ENCODE measurements around the gene DNAJC18.
"Not testable (repeated sequence)": the region's sequence is repeated elsewhere in the genome, so short reads cannot be mapped to it uniquely, and the experiment has no call there.

Gene DNAJC18

DNA sequence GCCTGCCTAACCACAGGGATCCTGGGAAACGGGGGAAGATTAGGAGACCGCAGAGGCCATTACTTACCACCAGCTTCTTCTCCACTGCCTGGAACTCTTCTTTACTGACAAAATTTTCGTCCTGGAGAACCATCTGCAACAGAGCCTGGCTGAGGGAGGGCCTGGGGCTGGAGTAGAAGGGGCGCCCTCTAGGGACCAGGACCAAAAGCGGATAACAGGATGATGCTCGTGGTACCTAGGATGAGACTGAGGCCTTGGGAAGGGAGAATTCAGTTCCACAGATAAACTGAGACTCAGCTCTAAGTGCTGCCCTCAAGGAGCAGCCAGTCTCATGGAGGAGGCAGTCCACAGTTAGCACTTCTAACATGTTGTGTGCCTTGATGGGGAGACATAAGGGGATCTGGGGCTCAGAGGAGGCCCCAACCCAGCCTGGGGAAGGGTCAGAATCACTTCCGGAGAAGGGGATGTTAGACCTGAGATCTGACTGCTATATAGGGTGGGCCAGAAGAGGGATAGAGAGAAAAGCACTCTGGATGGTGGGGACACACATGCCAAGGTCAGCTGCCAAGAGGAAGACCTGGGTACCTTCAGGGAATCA, 36.7 kb downstream of the DNAJC18 start:
- DNase-seq = no peak

DNA sequence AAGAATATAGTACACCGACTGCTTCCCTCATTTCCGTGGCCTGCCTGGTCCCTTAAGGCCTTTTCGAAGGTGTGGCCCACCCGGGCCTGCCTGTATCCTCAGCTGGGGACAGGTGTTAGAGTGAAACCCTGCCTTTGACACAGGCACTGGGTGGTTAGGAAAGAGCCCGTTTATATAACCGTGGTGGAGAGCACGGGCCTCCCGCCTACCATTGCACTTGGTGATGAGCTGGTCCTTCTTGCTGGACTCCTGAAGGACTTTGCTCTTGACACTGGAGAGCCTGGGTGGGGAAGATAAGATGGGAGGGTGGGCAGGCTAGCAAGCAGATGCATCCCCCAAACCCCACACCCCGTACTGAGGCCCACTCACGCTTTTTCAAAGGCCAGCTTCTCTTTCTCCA, 37.8 kb downstream of the DNAJC18 start:
- DNase-seq = no peak

DNA sequence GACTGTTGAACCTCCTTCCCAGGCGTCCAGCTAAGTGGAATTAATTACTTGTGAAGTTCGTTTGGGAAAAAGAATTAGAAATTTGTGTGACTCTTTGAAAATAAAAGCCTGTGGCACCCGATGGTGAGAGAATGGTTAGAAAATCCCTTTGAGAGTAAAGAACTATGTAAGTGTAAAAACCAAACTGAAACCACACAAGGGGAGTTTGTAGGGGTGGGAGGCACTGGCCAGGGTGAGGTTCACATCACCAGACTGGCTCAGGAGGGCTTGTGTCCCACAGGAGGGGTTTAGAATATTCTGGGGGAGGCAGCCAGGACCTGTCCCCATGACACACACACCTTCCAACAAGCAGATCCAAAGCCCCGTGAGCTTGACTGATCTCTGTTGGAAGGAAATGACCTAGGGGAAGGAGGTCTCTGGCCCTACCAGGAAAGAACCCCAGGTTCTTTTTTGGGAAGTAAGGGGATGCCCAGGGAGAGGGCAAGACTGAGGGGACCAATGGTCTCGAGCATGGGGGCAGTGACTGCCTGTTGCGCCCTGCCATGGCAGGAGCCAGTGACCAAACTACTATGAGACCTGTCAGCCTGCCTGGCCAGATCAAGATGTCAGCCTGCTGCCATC, 39.7 kb downstream of the DNAJC18 start:
- DNase-seq = no peak

DNA sequence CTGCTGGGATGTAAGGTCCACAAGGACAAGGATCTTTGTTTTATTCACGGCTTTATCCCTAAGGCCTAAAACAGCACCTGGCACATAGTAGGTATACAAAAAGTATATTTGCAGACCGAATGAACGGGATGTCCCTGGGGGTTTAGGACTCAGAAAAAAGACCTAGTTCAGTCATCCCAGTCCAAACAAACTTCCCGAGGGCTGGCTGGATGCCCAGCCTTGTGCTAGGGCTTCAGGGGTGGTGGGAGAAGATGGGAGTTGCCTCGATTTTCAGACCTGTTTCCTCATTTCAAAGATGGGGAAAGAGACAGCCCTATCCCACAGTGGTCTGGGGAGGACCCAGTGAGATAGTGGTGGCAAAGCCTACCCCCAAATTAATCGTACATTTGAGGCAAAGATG, 41.4 kb downstream of the DNAJC18 start:
- peak; percentile 29 for DNase-seq

DNA sequence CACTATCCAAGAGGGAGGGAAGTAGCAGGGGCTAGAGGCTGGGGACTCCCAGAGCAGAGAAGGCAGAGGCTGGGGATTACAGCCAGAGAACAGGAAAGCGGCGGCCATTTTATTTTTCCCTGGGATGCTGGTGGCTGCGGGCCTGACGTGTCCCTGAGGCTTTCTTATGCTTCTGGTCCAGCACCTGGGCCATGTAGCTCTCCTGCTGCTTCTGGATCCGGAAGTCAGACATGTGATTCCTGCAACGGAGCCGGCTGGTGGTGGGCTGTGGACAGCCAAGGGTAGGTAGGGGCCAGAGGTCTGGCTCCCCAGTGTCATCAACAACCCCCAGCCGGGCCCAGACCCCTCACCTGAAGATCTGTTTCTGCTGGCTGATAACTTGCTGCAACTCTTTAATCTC, 42.6 kb downstream of the DNAJC18 start:
- DNase-seq = no peak

DNA sequence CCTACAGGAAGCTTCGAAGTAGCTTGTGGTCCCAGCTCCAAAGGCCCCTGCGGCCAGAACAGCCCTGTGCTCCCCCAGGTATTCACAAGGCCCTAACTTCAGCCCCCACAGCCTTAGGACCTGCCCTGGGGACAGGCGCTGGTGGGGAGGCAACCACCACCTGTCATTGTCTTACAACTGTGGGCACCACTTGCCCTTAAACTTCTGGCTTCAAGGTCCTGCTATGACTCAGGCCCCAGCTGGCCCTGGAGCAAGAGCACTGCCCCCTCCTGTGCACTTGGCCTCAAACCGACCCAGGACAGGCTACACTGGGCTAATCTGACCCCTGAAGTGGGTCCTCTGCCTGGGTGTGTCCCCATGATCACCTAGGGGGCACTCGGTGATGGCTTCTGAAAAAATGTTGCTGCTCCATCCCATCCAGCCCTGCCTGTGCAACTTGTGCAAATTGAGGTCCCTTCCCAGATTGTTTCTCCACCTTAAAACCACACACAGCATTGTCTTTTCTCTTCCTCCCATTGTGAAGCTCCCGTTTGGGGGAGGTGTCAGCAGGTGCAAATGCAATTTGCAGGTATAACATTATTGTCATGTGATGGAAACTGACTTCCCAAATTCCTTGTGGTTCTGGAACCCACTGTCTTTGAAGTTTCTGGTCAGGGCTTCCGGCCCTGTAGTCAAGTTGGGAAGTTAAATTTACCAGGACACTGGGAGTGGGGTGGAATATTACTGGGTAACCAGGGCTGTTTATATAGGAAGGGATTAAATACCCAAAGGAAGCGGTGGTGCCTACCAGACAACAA, 43.3 kb downstream of the DNAJC18 start:
- DNase-seq = no peak

DNA sequence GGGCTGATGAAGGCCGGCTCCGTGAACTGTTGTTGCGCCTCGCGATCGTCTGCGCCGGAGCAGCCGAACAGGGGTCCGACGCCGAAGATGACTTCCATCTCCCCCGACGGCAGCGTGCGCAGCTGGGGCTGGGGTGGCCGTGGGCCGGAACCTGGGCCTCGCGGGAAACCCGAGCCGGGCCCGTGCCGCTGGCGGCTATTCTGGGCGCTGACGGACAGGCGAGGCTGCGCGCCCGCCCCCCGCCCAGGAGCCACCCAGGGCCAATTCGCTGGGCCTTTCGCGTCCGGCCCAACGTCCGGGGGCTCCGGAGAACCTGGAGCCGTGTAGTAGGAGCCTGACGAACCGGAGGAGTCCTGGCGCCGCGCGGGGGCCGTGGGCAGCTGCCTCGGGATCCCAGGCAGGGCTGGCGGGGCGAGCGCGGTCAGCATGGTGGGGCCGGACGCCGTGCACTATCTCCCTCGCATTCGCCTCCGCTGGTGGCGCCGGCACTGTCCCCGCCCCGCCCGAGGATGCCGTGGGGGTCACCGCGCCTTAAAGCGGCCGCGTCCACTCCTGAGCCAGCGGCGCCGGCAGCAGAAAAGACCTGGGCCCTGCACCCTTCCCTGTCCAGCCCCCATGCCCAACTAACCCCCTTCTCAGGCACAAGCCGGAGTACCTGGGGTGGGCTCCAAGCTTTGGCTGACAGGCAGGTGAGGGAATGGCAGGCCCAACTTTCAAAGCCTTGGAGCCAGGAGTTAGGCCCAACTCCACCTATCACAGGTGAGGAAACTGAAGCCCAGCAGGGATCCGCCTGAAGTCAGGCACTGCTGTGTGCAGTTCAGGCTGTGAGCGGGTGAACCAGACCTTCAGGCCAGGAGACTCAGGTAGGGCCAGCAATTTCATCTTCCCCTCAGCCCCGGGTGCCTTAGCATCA, 44.4 kb downstream of the DNAJC18 start, which contains the start of gene PROB1:
TSS of gene PROB1 (minus strand) at position 451 of the 913 bp plus-strand sequence. CDS start at position 428, 23 bp downstream.
- DNase-seq = no peak

DNA sequence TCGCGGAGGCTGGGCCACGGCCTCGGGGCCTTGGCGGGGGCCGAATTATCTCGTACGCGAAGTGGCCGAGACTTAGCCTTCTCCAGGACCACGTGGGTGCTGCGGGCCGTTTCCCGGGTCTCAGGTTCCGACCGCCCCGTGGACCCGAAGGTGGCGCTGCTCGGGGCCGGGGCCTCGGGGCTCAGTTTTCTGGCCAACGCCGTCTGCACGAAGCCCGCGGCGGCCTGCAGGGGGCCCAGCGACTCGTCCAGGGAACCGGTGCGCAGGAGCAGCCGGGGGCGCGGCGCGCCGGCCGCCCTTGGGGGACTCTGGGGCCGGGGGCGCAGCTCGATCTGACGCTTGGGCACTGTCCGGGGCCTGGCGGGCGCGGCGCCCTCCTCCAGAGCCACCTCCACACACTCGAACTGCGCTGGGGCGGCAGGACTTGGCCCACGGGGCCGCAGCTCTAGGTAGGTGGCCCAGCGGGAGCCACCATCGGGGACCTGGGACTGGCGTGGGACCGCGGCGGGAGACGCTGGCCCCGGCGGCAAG, 45.1 kb downstream of the DNAJC18 start:
- DNase-seq = peak; percentile 38

DNA sequence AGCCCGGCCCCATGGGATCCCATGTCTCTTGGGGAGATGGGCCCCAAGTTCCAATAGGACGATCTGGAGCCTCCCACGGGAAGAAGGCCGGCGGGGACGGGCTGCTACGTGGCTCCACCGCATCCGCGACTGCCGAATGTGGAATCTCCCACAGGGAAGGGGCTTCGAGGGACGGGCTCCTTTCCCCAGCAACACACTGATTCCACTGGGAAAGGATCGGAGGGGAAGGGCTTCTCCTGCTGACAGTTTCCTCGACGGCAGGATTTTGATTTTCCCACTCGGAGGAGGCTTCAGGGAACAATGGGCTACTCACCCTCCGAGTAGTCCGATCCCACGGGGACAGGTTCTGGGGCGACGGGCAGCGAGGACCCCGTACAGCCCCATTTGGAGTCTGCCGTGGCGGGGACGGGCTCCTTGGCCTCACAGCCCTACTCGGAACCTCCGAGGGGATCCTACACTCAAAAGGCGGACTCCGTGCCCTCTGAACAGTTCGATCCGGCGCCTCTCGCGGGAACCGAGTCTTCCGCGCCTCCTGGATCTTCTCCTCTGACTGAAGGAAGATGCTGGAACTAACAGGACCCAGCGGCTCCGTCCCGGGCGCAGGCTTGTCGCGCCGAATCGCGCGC, 45.7 kb downstream of the DNAJC18 start:
- DNase-seq = no peak

DNA sequence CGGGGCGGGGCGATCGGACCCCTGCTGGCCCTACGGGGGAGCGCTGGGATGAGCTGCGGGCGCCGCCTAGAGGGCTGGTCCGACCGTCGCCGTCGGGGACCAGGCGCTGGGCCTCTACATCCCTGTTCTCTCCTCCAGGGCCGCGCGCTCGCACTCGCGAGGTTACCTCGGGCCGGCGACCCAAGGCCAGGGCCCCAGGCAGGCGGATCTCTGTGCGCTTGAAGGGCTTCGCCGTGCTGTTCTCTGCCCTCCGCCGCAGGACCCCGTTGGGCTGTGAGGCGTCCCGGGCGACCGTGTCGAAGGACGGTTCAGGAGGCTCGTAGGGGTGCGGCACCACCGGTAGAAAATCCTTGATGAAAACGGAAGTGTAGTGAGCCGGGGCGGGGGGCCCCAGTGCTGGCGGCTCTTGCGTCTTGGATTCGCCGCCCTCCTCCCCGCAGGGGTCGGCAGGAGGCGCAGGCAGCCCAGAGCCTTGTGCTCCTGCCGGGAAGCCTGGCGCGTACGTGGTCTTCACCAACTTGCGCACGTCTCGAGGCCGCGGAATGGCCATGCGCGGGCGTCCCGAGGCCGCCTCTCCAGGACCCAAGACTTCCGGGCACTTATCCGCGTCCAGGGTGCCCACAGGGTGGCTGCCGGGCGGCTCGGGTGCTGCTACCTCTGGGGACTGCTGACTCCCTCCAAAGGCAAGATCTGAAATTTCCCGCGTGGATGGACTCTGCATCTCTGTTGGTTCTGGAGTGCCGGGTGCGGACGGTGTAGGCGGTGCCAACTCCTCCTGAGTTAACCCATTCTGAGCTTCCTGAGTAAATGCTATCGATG, 46.4 kb downstream of the DNAJC18 start:
- DNase-seq = peak; percentile 67

DNA sequence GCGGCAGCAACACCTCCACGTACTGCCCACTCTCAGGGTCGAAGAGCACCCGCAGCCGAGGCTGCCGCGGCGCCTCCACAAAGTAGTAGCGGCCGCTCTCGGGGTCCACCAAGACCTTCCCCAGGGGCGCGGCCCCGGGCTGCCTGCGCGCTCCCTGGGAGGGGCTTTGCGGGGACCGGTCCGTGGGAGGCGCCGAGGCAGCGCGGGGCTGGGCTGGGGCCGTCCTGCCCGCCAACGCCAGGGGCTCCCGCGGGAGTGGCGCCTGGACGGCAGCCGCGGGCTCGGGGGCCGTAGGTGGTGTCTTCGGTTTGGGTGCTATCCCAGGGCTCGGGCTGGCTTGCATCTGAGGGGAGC, 47.0 kb downstream of the DNAJC18 start:
- DNase-seq = no peak

DNA sequence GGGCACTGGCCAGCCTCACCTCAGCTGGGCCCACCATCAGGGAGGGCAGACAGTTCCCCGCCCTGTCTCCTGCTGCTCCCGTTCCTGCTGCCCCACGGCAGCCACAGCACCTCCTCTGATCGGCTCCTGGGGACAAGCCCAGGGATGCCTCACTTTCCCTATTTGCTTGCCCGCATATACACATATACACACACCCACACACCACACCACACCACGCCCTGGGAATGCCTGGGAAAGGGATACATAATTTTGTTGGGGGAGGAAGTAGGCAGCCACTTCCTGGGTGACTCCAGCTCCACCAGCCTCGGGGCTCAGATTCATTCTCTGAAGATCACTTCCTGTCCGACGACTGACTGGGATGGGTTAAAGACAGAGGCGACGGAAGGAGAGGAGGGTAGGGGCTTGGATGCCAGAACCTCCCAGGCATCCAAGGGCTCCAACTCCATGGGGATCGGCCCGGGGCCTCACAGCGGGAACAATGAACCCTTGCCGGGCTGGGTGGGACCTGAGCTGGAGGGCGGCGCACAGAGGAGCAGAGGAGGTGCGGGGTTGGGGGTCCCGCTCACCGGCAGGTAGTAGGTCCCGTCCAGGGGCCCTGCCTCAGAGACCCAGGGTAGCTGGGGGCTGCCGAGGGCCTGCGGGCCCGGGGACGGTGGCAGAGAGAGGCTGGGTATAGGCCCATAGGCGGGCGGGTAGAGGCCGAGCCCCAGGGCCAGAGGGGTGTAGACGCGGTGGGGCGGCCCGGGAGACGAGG, 47.6 kb downstream of the DNAJC18 start:
- peak; percentile 39 for DNase-seq

DNA sequence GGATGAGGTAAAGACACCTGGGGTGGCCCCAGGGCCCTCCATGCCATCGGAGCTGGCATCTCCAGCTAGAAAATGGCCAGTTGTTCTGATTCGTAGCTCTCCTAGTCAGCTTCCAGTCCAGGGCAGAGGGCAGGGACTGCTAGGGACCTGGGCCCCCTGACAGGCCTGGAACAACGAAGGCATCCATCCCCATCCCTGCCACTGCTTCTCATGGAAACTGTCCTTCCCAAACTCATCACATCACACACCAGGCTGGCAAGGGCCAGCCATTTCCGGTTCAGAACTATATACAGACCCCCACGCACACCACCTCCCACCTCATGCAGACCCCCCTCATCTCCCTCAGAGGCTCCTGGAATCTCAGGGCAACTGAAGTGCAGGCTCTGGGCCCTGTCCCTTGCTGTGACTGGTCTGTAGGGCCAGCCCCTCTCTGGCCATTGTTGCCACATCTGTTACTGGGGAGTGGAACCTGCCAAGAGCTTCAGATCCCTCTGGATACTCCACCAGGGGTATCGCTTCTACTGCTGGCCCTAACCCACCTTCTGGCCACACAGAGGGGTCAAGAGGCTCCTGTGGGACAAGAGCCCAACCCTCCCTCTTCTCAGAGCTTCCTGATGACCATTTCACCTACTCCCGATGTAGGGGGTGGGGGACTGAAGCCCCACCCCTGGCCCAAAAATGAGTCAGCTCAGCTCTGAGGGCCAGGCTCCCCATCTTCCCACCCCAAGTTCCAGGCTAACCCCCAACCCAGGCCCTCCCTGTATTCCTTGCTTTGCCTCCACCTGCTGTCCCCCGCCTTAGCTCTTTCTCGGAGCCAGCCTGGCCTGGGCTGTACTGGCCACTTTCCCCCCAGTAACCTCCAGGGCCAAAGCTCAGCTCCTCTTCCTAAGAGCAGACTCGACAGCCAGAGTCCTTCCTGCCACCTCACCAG, 48.4 kb downstream of the DNAJC18 start:
- no peak for DNase-seq

DNA sequence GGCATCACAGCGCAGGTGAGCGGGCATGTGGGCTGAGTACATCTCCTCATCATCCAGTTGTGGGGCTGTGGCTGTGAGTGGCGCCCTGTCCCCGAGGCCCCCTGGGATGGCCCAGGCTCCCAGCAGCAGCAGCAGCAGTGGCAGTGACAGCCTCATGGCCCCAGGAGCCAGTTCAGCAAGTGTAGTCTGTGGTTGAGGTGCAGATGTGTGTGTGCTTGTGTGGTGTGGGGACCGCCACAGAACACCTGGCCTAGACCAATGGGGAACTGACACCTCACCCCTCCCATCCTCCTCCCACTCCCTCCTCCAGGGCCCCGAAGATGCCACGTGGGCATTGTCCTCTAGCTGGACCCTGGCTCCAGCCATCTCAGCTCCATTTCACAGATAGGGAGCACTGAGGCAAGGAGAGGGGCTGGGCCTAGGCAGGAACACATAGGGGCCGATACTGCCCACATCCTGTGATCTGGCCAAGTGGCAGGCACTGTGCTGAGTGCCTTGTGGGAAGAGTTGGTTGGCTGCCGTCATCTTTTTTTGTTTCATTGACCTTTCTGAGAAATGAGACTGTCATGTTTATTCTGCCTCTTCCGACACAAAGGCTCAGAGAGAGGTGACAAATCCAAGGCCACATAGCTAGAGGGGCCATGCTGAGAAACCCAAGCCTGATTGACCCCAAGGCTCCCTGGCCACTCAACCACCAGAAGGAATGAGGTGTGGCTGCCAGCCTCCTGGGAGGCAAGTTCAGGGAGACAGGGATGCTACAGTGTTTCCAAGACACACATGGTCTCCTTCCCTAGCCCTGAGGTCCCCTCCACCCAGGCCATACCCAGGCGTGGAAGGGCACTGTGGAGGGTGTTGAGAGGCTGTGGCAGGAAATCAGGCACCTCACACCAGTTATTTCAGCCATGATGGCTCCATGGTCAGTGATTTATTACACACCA, 49.4 kb downstream of the DNAJC18 start, which contains the start of gene MZB1:
TSS of gene MZB1 (minus strand) at position 213 of the 938 bp plus-strand sequence. CDS start at position 156, 57 bp downstream.
- DNase-seq = no peak

DNA sequence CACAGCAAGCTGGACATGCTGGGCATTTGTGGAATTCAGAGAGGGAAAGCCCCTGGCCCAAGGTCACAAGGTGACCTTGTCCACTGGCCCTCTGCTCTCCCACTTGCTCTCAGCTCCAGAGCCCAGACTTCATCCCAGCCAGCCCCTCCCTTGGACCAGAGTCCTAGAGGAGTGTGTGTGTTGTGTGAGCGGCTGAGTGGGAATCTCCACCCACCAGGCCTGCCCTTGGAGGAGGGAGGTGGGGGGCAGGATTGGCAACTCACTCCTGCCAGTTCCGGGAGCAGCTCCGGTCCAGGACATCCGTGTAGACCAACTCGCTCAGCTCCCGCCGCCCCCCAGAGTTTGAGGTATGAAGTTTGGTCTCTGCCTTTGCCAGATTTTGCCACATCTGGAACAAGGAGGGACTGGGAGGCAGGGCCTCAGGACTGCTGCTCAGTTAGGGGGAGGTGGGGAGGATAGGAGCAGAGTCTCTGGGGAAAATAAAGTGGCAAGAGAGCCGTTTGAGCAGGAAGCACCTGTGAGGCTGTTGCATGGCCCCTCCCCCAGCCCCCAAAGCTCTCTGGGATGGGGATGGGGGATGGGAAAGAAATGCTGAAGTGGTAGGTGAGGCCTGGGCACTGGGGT, 51.0 kb downstream of the DNAJC18 start:
- peak; percentile 53 for DNase-seq

DNA sequence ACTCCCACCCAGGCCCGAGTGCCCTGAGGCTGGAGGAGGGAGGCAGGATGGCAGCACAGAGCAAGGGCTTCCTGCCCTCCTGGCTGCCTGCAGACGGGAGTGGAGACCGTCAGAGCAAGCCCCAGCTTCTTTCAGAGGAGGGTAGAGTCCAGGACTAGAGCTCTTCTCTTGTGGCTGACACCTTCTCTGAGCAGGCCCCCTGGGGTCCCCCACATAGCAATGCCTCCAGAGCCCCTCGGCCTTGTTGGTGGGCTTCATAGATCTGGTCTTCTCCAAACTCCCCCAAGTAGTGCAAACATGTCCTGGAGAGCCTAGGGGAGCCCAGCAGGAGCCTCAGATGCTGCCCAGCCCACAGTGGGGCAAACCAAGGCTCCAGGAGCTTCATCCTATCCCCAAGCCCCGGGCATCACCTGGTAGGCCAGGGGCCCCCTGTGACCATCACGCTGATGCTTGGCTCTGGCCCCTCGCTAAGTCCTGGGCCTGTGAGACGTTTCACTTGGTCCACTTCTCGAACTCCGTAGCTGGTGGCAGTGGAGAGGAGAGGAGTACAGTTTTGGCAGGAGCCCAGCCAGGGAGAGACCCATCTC, 51.6 kb downstream of the DNAJC18 start:
- DNase-seq = no peak

DNA sequence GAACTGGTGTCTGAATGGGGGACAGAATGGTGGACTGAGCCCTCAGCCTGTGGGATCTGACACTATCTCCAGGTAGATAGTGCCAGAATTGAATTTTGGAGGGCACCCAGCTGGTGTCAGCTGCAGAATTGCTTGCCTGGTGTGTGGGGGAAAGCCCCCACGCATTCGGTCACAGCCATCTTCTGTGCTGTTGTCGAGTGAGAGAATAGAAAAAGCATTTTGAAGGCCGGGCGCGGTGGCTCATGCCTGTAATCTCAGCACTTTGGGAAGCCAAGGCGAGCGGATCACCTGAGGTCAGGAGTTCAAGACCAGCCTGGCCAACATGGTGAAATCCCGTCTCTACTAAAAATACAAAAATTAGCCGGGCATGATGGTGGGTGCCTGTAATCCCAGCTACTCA, 52.4 kb downstream of the DNAJC18 start:
- not testable (repeated sequence) for DNase-seq

All from fibroblast of skin of scalp (primary cell).